A549 (cell line): ENCODE measurements around the gene PHACTR2.

Source experiments
- BCL3 ChIP-seq: fragments of >200 bp; sonication (Bioruptor Twin); formaldehyde crosslinking; IDR thresholded peaks from 3 replicates; pipeline ENCODE4 v1.6.1; 2016
- BHLHE40 ChIP-seq: IDR thresholded peaks from 2 replicates; pipeline ENCODE4 v1.6.1; 2012; ENCODE audit warnings: low read depth, low read length, inconsistent platforms
- CEBPB ChIP-seq, 2 experiments: fragments of >200 bp in 1 of 2; sonication (Bioruptor Twin) in 1 of 2; formaldehyde crosslinking in 1 of 2; IDR thresholded peaks; 2 replicates each; pipeline ENCODE4 v1.6.1; 2012 to 2016
- CTCF ChIP-seq: fragments of >200 bp; sonication (Bioruptor Twin); formaldehyde crosslinking; IDR thresholded peaks from 3 replicates; pipeline ENCODE4 v1.5.1; 2016
- EP300 ChIP-seq, 2 experiments: fragments of >200 bp; sonication (Bioruptor Twin); formaldehyde crosslinking; IDR thresholded peaks; 2 replicates in 1 of 2; 3 replicates in 1 of 2; pipeline ENCODE4 v1.6.1; 2016 to 2017
- HDAC2 ChIP-seq: fragments of 200-600 bp; sonication (generic); IDR thresholded peaks from 2 replicates; pipeline ENCODE4 v1.6.1; 2016
- KDM1A ChIP-seq: fragments of 200-600 bp; sonication (generic); IDR thresholded peaks from 2 replicates; pipeline ENCODE4 v1.6.1; 2016; ENCODE audit warnings: low read depth, mild to moderate bottlenecking
- MAFK ChIP-seq: fragments of 450-650 bp; IDR thresholded peaks from 2 replicates; pipeline ENCODE4 v1.6.1; 2014; ENCODE audit not compliant: partially characterized antibody
- POLR2A ChIP-seq: IDR thresholded peaks from 2 replicates; pipeline ENCODE4 v1.6.1; 2012; ENCODE audit warnings: mild to moderate bottlenecking, low read length
- RAD21 ChIP-seq, 2 experiments: fragments of >200 bp in 1 of 2; sonication (Bioruptor Twin) in 1 of 2; formaldehyde crosslinking in 1 of 2; IDR thresholded peaks in 1 of 2; conservative IDR thresholded peaks in 1 of 2; 2 replicates in 1 of 2; 3 replicates in 1 of 2; pipeline ENCODE4 v1.6.1; 2012 to 2018; ENCODE audit warnings: inconsistent platforms in 1 of 2
- TF ChIP-seq, protein P1 (sequence below): fragments of 200-600 bp; sonication (generic); IDR thresholded peaks from 2 replicates; pipeline ENCODE4 v1.6.1; 2016; ENCODE audit warnings: antibody characterized with exemption, mild to moderate bottlenecking, moderate library complexity
- TF ChIP-seq, protein P2 (sequence below): IDR thresholded peaks from 2 replicates; pipeline ENCODE4 v1.6.1; 2012
- TF ChIP-seq, protein P3 (sequence below): IDR thresholded peaks from 2 replicates; pipeline ENCODE4 v1.6.1; 2012; ENCODE audit warnings: low read depth, borderline replicate concordance

DNA sequence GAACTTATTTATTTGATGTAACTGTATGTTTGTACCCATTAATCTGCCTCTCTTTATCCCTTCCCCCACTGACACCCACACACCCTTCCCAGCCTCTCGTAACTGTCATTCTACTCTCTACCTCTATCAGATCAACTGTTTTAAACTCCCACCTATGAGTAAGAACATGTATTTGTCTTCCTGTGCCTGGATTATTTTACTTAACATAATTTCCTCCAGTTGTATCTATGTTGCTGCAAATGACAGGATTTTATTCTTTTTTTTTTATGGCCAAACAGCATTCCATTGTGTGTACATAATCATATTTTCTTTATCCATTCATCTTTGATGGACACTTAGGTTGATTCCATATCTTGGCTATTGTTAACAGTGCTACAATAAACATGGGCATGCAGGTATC lies 49.3 kb downstream of the PHACTR2 start:
- TF ChIP-seq, protein P1, sequence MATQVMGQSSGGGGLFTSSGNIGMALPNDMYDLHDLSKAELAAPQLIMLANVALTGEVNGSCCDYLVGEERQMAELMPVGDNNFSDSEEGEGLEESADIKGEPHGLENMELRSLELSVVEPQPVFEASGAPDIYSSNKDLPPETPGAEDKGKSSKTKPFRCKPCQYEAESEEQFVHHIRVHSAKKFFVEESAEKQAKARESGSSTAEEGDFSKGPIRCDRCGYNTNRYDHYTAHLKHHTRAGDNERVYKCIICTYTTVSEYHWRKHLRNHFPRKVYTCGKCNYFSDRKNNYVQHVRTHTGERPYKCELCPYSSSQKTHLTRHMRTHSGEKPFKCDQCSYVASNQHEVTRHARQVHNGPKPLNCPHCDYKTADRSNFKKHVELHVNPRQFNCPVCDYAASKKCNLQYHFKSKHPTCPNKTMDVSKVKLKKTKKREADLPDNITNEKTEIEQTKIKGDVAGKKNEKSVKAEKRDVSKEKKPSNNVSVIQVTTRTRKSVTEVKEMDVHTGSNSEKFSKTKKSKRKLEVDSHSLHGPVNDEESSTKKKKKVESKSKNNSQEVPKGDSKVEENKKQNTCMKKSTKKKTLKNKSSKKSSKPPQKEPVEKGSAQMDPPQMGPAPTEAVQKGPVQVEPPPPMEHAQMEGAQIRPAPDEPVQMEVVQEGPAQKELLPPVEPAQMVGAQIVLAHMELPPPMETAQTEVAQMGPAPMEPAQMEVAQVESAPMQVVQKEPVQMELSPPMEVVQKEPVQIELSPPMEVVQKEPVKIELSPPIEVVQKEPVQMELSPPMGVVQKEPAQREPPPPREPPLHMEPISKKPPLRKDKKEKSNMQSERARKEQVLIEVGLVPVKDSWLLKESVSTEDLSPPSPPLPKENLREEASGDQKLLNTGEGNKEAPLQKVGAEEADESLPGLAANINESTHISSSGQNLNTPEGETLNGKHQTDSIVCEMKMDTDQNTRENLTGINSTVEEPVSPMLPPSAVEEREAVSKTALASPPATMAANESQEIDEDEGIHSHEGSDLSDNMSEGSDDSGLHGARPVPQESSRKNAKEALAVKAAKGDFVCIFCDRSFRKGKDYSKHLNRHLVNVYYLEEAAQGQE, result no peak
- TF ChIP-seq CEBPB (IDR thresholded peaks at IDR 0.05), result no peak
- TF ChIP-seq KDM1A, result no peak
- TF ChIP-seq MAFK, result no peak
- no peak for TF ChIP-seq CTCF
- TF ChIP-seq BHLHE40, result no peak
- no peak for TF ChIP-seq EP300 (IDR thresholded peaks at IDR 0.05)
- TF ChIP-seq POLR2A, result no peak
- TF ChIP-seq, protein P2, sequence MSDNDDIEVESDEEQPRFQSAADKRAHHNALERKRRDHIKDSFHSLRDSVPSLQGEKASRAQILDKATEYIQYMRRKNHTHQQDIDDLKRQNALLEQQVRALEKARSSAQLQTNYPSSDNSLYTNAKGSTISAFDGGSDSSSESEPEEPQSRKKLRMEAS, result no peak
- TF ChIP-seq BCL3, result no peak
- no peak for TF ChIP-seq HDAC2
- no peak for TF ChIP-seq RAD21 (conservative IDR thresholded peaks at IDR 0.05 in 1 of 2, IDR thresholded peaks at IDR 0.05 in 1 of 2)
- TF ChIP-seq, protein P3, sequence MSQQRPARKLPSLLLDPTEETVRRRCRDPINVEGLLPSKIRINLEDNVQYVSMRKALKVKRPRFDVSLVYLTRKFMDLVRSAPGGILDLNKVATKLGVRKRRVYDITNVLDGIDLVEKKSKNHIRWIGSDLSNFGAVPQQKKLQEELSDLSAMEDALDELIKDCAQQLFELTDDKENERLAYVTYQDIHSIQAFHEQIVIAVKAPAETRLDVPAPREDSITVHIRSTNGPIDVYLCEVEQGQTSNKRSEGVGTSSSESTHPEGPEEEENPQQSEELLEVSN, result no peak
